Naive thymus-derived CD4-positive, alpha-beta T cell (primary cell): ENCODE results near the gene FUBP1. TPM values are rescaled to one million over a fixed set of nuclear protein-coding genes. Genes with fewer than 3 reads are reported as not detected.

Experiments used
- ATAC-seq: fragments of 150-1000 bp; cut with Tn5 transposase; 2 replicates; pipeline ENCODE4 v1.10.0; 2021; ENCODE audit warnings: mild to moderate bottlenecking, moderate library complexity
- CTCF ChIA-PET: fragments of 350-600 bp; sonication (Branson Sonifier 250); formaldehyde crosslinking; loops from one replicate; lab custom pipeline; 2021; ENCODE audit warnings: antibody characterized with exemption; lab: Charles Lee
- POLR2A ChIA-PET: fragments of 350-600 bp; sonication (Branson Sonifier 250); formaldehyde crosslinking; loops from one replicate; lab custom pipeline; 2021; ENCODE audit warnings: antibody characterized with exemption, inconsistent platforms; lab: Charles Lee
- DNase-seq, 9 donors: peaks; one replicate each; pipeline versions ENCODE4 v3.0.0 to v3.0.0-alpha.2; 2020 to 2022; ENCODE audit warnings: mixed read lengths in 1 of 9
- H3K27ac ChIP-seq: one replicate; pipeline ENCODE4 v1.7.0; 2013; ENCODE audit warnings: mild to moderate bottlenecking, low read depth, low read length, moderate library complexity
- H3K27me3 ChIP-seq, 2 donors: one replicate each; pipeline ENCODE4 v1.7.0; 2013; ENCODE audit warnings: low read length in 2 of 2, mild to moderate bottlenecking in 2 of 2, moderate library complexity in 2 of 2; ENCODE audit not compliant: control insufficient read depth in 2 of 2, insufficient read depth in 2 of 2
- H3K36me3 ChIP-seq, 3 experiments: 1 replicate in 2 of 3; 2 replicates in 1 of 3; pipeline ENCODE4 v1.7.0; 2013; ENCODE audit warnings: low read length in 3 of 3, mild to moderate bottlenecking in 3 of 3, moderate library complexity in 1 of 3; ENCODE audit not compliant: insufficient read depth in 3 of 3, control insufficient read depth in 2 of 3
- H3K4me1 ChIP-seq, 2 donors: one replicate each; pipeline ENCODE4 v1.7.0; 2013; ENCODE audit warnings: low read length in 2 of 2, mild to moderate bottlenecking in 2 of 2, moderate library complexity in 1 of 2; ENCODE audit not compliant: control insufficient read depth in 2 of 2, insufficient read depth in 2 of 2
- H3K4me3 ChIP-seq: 2 replicates; pipeline ENCODE4 v1.7.0; 2013; ENCODE audit warnings: mild to moderate bottlenecking, low read length
- H3K9me3 ChIP-seq, 3 experiments: 1 replicate in 2 of 3; 2 replicates in 1 of 3; pipeline ENCODE4 v1.7.0; 2013; ENCODE audit warnings: low read length in 3 of 3; ENCODE audit not compliant: control insufficient read depth in 2 of 3
- H3K27ac Mint-ChIP-seq, 9 donors: one replicate each; pipeline ENCODE4 v1.8.0; 2020 to 2022; ENCODE audit warnings: mixed read lengths in 9 of 9, mild to moderate bottlenecking in 8 of 9, moderate library complexity in 5 of 9, inconsistent platforms in 2 of 9
- H3K27me3 Mint-ChIP-seq, 5 donors: one replicate each; pipeline ENCODE4 v1.8.0; 2021 to 2022; ENCODE audit warnings: mixed read lengths in 5 of 5, mild to moderate bottlenecking in 1 of 5
- H3K36me3 Mint-ChIP-seq, 5 donors: one replicate each; pipeline ENCODE4 v1.8.0; 2020 to 2022; ENCODE audit warnings: mixed read lengths in 5 of 5, mild to moderate bottlenecking in 3 of 5, inconsistent platforms in 1 of 5
- H3K4me1 Mint-ChIP-seq, 7 donors: one replicate each; pipeline ENCODE4 v1.8.0; 2020 to 2022; ENCODE audit warnings: mixed read lengths in 7 of 7, mild to moderate bottlenecking in 3 of 7, inconsistent platforms in 1 of 7
- H3K4me3 Mint-ChIP-seq, 10 donors: one replicate each; pipeline ENCODE4 v1.8.0; 2020 to 2022; ENCODE audit warnings: mild to moderate bottlenecking in 10 of 10, mixed read lengths in 10 of 10, moderate library complexity in 6 of 10, inconsistent platforms in 2 of 10
- H3K9me3 Mint-ChIP-seq, 11 donors: one replicate each; pipeline ENCODE4 v1.8.0; 2020 to 2022; ENCODE audit warnings: mixed read lengths in 11 of 11, mild to moderate bottlenecking in 4 of 11, inconsistent platforms in 1 of 11, moderate library complexity in 1 of 11
- intact Hi-C, 2 donors: fragments of 100-400 bp; cut with micrococcal nuclease; formaldehyde crosslinking; loops; one replicate each; pipeline ENCODE4 v1.15.1; 2023
- polyA plus RNA-seq, 2 donors: library from polyadenylated mRNA; unstranded; fragments of 300-500 nt; fragmentation: Illumina TruSeq; gene quantifications; one replicate each; pipeline ENCODE4 v1.2.3, GENCODE V29; 2021
- total RNA-seq, 6 experiments: library from RNA in 5 of 6; stranded (reverse) in 5 of 6; gene quantifications; 1 replicate in 5 of 6; 2 replicates in 1 of 6; pipeline ENCODE4 v1.2.3 and lab custom pipeline; 2021 to 2026

FUBP1 gene
- total and polyA plus RNA-seq, 7 experiments from 2014 or later: 58.0 to 253 (median 220) TPM

DNA sequence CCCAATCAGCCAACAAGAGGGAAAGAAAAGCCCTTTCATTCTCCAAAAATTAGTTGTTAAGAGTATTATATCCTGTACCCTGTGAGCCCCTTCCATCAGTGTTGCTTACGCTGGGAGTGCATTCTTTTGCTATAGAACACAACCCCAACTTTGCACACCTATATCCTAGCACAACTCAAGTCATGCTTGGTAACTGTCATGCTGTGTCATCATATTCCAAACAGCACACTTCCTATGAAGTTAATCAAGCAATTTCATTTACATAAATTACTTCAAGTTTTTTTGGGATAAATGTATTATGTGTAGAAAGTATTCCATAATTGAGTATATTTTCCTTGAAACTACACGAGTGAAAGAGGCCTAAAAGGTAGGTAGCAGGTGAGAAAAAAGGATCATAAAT lies 20.0 kb downstream of the FUBP1 start:
- DNase-seq (no peak), ATAC-seq (no peak)
- Histone ChIP-seq H3K36me3 (peaks cover 48 to 89% (median 84%) of the 10 kb centered on the region in 3 experiments), H3K9me3 (no peaks in the 10 kb centered on the region), H3K4me1 (no peaks in the 10 kb centered on the region), H3K4me3 (no peak overlapping the region), H3K27ac (no peak overlapping the region), H3K27me3 (no peaks in the 10 kb centered on the region)
- CTCF ChIA-PET: no interaction called here
- peaks cover 10 to 39% (median 25%) of the 10 kb centered on the region in 7 donors for H3K4me1 Mint-ChIP-seq
- POLR2A ChIA-PET: no interaction called here
- intact Hi-C loops: no loop called here
- peak overlapping the region in 4 of 9 donors; percentile 19 to 79 (median 50) for H3K27ac Mint-ChIP-seq
- peaks cover 24 to 62% (median 42%) of the 10 kb centered on the region in 5 donors for H3K36me3 Mint-ChIP-seq
- H3K4me3 Mint-ChIP-seq: peak overlapping the region in 1 of 10 donors; percentile 3
- no peaks in the 10 kb centered on the region for H3K27me3 Mint-ChIP-seq
- no peaks in the 10 kb centered on the region for H3K9me3 Mint-ChIP-seq

DNA sequence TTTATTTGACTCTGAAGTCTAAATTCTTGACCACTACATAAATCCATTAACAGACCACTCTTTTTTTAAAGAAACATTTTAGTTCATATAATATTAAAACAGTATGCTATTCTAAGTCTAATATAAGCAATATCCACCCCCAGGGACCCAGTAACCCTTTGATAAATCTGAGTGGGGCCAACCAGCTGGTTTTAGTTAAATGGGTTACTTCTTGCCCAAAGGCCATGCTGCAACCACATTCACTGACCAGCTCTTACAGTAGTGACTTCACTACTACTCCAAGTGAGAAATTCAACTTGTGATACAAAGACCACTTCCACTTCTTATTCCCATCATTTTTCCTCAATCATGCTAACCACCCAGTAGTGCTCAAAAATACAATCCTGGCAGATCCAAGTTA lies 20.5 kb downstream of the FUBP1 start:
- Histone ChIP-seq H3K36me3 (peaks cover 44 to 88% (median 83%) of the 10 kb centered on the region in 3 experiments), H3K27ac (no peak overlapping the region), H3K27me3 (no peaks in the 10 kb centered on the region), H3K4me1 (no peaks in the 10 kb centered on the region), H3K9me3 (no peaks in the 10 kb centered on the region), H3K4me3 (no peak overlapping the region)
- intact Hi-C loops: no loop called here
- Mint-ChIP-seq H3K4me1 (peaks cover 10 to 36% (median 25%) of the 10 kb centered on the region in 7 donors), H3K27ac (peak overlapping the region in 3 of 9 donors; percentile 19 to 73 (median 27)), H3K27me3 (no peaks in the 10 kb centered on the region), H3K9me3 (no peaks in the 10 kb centered on the region), H3K4me3 (peak overlapping the region in 1 of 10 donors; percentile 3), H3K36me3 (peaks cover 24 to 61% (median 39%) of the 10 kb centered on the region in 5 donors)
- DNase-seq (no peak), ATAC-seq (no peak)
- ChIA-PET POLR2A (no interaction called here), CTCF (no interaction called here)

DNA sequence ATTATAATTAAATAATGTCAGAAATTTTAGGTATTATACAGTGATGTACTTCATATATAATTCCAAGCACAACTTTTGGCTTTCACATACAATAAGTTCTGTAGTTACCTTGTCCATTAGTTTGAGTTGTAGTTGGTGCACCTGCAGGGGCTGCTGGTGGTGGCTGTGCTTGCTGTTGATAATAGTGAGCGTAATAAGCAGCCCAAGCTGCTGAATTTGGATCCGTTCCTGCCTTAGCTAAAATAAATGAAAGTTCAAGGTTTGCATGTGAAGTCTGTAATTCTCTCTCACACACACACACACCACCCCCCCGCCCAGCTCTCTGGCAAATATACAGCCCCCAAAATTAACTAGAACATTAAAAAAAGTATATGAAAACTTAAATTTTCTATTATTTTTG lies 22.4 kb downstream of the FUBP1 start:
- Mint-ChIP-seq H3K4me1 (peaks cover 6 to 32% (median 21%) of the 10 kb centered on the region in 7 donors), H3K4me3 (no peak overlapping the region), H3K9me3 (no peaks in the 10 kb centered on the region), H3K36me3 (peaks cover 12 to 59% (median 37%) of the 10 kb centered on the region in 5 donors), H3K27me3 (no peaks in the 10 kb centered on the region), H3K27ac (no peak overlapping the region)
- no peak for DNase-seq
- Histone ChIP-seq H3K4me1 (no peaks in the 10 kb centered on the region), H3K27ac (no peak overlapping the region), H3K36me3 (peaks cover 34 to 82% (median 66%) of the 10 kb centered on the region in 3 experiments), H3K4me3 (no peak overlapping the region), H3K27me3 (no peaks in the 10 kb centered on the region), H3K9me3 (no peaks in the 10 kb centered on the region)
- ATAC-seq: no peak
- CTCF ChIA-PET: no interaction called here
- POLR2A ChIA-PET: interaction anchor here (1.1 to 1.8 kb wide), 2 partner anchors 13 to 21 kb away, joined by 3 to 5 read pairs; no protein-coding TSS in a partner anchor
- intact Hi-C loops: no loop called here

DNA sequence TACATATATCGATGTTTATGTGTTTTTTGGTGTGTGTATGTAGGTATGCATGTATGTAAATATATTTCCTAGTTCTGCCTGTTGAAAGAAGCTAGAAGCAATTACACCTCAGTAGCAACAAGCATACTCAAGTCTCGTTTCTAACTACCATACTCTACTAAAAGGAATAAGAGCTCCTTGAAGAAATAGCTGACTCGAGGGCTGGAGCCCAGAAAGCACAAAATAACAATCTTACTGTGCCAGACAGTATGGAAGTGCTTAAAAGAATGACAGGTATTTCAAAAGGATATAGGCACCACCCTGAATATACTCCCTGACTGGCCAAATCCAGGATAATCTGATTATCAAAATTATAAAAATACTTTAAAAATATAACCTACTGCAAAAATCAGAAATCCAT lies 23.2 kb downstream of the FUBP1 start:
- intact Hi-C loops: no loop called here
- ATAC-seq: no peak
- Histone ChIP-seq H3K27me3 (no peaks in the 10 kb centered on the region), H3K4me1 (no peaks in the 10 kb centered on the region), H3K27ac (no peak overlapping the region), H3K4me3 (no peak overlapping the region), H3K9me3 (no peaks in the 10 kb centered on the region), H3K36me3 (peaks cover 31 to 80% (median 58%) of the 10 kb centered on the region in 3 experiments)
- DNase-seq: no peak
- H3K9me3 Mint-ChIP-seq: no peaks in the 10 kb centered on the region
- CTCF ChIA-PET: interaction anchor here (1.1 to 1.2 kb wide), 2 partner anchors 18 to 46 kb away, joined by 3 to 4 read pairs; no protein-coding TSS in a partner anchor
- H3K27ac Mint-ChIP-seq: no peak overlapping the region
- peaks cover 8 to 55% (median 34%) of the 10 kb centered on the region in 5 donors for H3K36me3 Mint-ChIP-seq
- POLR2A ChIA-PET: interaction anchor here (0.6 to 1.8 kb wide), 4 partner anchors 11 to 23 kb away, joined by 3 to 5 read pairs (median 4); partner anchors contain the start of gene FUBP1
- H3K4me1 Mint-ChIP-seq: peaks cover 8 to 31% (median 20%) of the 10 kb centered on the region in 7 donors
- H3K4me3 Mint-ChIP-seq: no peak overlapping the region
- H3K27me3 Mint-ChIP-seq: no peaks in the 10 kb centered on the region

DNA sequence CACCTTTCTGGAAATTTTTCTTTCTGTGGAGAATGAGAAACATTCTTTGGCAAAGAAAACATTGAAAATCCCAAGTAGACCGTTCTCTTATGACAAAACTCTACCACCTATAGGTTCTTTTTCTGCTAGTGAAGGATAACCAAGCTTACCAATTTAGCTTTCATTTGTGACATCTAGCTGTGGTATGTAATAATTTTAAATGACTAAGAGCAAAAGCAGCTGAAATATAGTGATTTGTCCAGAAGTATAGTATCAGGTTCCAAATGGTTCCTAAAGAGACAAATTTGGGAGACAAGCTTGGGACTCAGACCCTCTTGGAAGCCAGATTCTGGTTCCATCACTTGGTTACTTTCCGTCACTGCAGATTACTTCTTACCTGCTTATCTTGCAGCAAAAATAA lies 24.4 kb downstream of the FUBP1 start:
- H3K36me3 ChIP-seq: peaks cover 22 to 76% (median 46%) of the 10 kb centered on the region in 3 experiments
- no peak overlapping the region for H3K4me3 ChIP-seq
- ATAC-seq (no peak), DNase-seq (no peak)
- no peaks in the 10 kb centered on the region for H3K4me1 ChIP-seq
- intact Hi-C loops: no loop called here
- H3K27me3 Mint-ChIP-seq: no peaks in the 10 kb centered on the region
- H3K27me3 ChIP-seq: no peaks in the 10 kb centered on the region
- H3K36me3 Mint-ChIP-seq: peaks cover 7 to 44% (median 30%) of the 10 kb centered on the region in 5 donors
- CTCF ChIA-PET: interaction anchor here (1.1 to 1.2 kb wide), 2 partner anchors 20 to 47 kb away, joined by 3 to 4 read pairs; no protein-coding TSS in a partner anchor
- no peaks in the 10 kb centered on the region for H3K9me3 ChIP-seq
- no peaks in the 10 kb centered on the region for H3K9me3 Mint-ChIP-seq
- peaks cover 8 to 27% (median 17%) of the 10 kb centered on the region in 7 donors for H3K4me1 Mint-ChIP-seq
- peak overlapping the region in 1 of 9 donors; percentile 14 for H3K27ac Mint-ChIP-seq
- POLR2A ChIA-PET: interaction anchor here (1.5 kb wide), 1 partner anchor 24 kb away, joined by 4 read pairs; the partner anchor contains the start of gene FUBP1
- no peak overlapping the region for H3K4me3 Mint-ChIP-seq
- no peak overlapping the region for H3K27ac ChIP-seq

DNA sequence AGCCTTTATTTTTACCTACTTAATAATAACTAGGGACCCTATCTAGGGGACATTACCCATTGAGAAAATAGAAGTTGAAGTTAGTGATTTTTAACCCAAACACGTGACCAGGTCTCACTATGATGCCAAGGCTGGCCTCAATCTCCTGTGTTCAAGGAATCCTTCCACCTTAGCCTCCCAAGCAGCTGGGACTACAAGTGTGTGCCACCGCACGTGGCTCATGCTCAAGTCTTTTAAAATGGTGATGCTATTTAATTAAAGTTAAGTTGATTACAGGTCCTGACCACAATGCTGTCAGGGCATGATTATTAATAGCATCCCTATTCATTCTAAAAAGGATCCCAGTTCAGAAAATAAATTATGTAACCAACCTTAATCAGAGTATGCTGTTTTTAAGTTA lies 25.0 kb downstream of the FUBP1 start:
- no peaks in the 10 kb centered on the region for H3K9me3 ChIP-seq
- H3K9me3 Mint-ChIP-seq: no peaks in the 10 kb centered on the region
- no peak overlapping the region for H3K4me3 Mint-ChIP-seq
- H3K4me1 ChIP-seq: no peaks in the 10 kb centered on the region
- no peaks in the 10 kb centered on the region for H3K27me3 Mint-ChIP-seq
- DNase-seq (no peak), ATAC-seq (no peak)
- H3K27ac ChIP-seq: no peak overlapping the region
- H3K36me3 ChIP-seq: peaks cover 22 to 78% (median 43%) of the 10 kb centered on the region in 3 experiments
- intact Hi-C loops: no loop called here
- peaks cover 5 to 42% (median 28%) of the 10 kb centered on the region in 5 donors for H3K36me3 Mint-ChIP-seq
- H3K27ac Mint-ChIP-seq: no peak overlapping the region
- CTCF ChIA-PET: no interaction called here
- H3K4me1 Mint-ChIP-seq: peaks cover 7 to 27% (median 16%) of the 10 kb centered on the region in 7 donors
- no peak overlapping the region for H3K4me3 ChIP-seq
- no peaks in the 10 kb centered on the region for H3K27me3 ChIP-seq
- POLR2A ChIA-PET: no interaction called here
